HEK293 (cell line): ENCODE data around the gene VIPR2.

Source experiments
- TF ChIP-seq, protein P1 (sequence below): fragments of 450-650 bp; formaldehyde crosslinking; IDR thresholded peaks from 2 replicates; pipeline ENCODE4 v1.5.1; 2016; ENCODE audit warnings: missing biosample characterization, missing genetic modification characterization
- TF ChIP-seq, protein P2 (sequence below): fragments of 450-650 bp; formaldehyde crosslinking; IDR thresholded peaks from 2 replicates; pipeline ENCODE4 v1.5.1; 2016; ENCODE audit warnings: missing biosample characterization, missing genetic modification characterization

DNA sequence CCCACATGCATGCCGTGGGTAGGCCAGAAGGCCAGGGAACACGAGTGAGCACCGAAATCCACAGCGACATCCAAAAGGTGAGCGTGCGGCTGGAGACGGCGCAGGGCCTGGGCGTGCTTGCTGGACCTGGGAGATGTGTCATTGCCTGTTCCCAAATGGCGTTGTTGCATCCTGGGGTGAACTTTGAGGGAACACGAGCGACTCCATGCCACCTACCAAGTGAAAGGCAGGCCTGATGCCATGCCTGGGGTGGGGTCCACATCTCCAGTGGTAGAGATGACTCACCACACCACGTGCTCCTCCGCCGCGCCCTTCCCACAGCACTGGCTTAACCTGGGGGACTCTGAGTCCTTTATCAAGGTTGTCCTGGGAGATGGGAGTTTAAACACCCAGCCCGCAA lies 24.7 kb upstream of the VIPR2 start:
- TF ChIP-seq, protein P1, sequence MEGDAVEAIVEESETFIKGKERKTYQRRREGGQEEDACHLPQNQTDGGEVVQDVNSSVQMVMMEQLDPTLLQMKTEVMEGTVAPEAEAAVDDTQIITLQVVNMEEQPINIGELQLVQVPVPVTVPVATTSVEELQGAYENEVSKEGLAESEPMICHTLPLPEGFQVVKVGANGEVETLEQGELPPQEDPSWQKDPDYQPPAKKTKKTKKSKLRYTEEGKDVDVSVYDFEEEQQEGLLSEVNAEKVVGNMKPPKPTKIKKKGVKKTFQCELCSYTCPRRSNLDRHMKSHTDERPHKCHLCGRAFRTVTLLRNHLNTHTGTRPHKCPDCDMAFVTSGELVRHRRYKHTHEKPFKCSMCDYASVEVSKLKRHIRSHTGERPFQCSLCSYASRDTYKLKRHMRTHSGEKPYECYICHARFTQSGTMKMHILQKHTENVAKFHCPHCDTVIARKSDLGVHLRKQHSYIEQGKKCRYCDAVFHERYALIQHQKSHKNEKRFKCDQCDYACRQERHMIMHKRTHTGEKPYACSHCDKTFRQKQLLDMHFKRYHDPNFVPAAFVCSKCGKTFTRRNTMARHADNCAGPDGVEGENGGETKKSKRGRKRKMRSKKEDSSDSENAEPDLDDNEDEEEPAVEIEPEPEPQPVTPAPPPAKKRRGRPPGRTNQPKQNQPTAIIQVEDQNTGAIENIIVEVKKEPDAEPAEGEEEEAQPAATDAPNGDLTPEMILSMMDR: no peak
- TF ChIP-seq, protein P2, sequence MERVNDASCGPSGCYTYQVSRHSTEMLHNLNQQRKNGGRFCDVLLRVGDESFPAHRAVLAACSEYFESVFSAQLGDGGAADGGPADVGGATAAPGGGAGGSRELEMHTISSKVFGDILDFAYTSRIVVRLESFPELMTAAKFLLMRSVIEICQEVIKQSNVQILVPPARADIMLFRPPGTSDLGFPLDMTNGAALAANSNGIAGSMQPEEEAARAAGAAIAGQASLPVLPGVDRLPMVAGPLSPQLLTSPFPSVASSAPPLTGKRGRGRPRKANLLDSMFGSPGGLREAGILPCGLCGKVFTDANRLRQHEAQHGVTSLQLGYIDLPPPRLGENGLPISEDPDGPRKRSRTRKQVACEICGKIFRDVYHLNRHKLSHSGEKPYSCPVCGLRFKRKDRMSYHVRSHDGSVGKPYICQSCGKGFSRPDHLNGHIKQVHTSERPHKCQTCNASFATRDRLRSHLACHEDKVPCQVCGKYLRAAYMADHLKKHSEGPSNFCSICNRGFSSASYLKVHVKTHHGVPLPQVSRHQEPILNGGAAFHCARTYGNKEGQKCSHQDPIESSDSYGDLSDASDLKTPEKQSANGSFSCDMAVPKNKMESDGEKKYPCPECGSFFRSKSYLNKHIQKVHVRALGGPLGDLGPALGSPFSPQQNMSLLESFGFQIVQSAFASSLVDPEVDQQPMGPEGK (tag by site-specific recombination): no peak
